Skeletal muscle satellite cell (primary cell): ENCODE measurements around the gene IRAK1BP1.
A peak's percentile ranks its signal among the peaks of the same experiment; 100 is the strongest.
"Not testable (repeated sequence)": the region's sequence is repeated elsewhere in the genome, so short reads cannot be mapped to it uniquely, and the experiment has no call there.

Experiments
- H3K27me3 ChIP-seq: 2 replicates; pipeline ENCODE4 v1.7.0; 2013; ENCODE audit warnings: low read length; ENCODE audit not compliant: control insufficient read depth, insufficient read depth
- H3K36me3 ChIP-seq: 2 replicates; pipeline ENCODE4 v1.7.0; 2013; ENCODE audit warnings: mild to moderate bottlenecking, control low read depth, low read length; ENCODE audit not compliant: insufficient read depth
- H3K4me1 ChIP-seq: 2 replicates; pipeline ENCODE4 v1.7.0; 2013; ENCODE audit warnings: low read length; ENCODE audit not compliant: control insufficient read depth, insufficient read depth
- H3K4me2 ChIP-seq: 2 replicates; pipeline ENCODE4 v1.7.0; 2013; ENCODE audit warnings: mild to moderate bottlenecking, low read length
- H3K4me3 ChIP-seq: 2 replicates; pipeline ENCODE4 v1.7.0; 2013; ENCODE audit warnings: low read length
- H3K9ac ChIP-seq: 2 replicates; pipeline ENCODE4 v1.7.0; 2013; ENCODE audit warnings: mild to moderate bottlenecking, low read depth, low read length, moderate library complexity
- H3K9me3 ChIP-seq: replicated peaks from 2 replicates; pipeline ENCODE4 v1.7.0; 2013; ENCODE audit warnings: mild to moderate bottlenecking, control low read depth, low read length

The IRAK1BP1 gene

GRCh38 chr6:78850621-78851020 is 16.7 kb upstream of the IRAK1BP1 start:
- H3K4me1 ChIP-seq = no peaks in the 10 kb centered on the region
- no peaks in the 10 kb centered on the region for H3K9me3 ChIP-seq
- no peaks in the 10 kb centered on the region for H3K36me3 ChIP-seq
- no peak overlapping the region for H3K4me3 ChIP-seq
- H3K27me3 ChIP-seq = no peaks in the 10 kb centered on the region
- no peak overlapping the region for H3K9ac ChIP-seq
- no peak overlapping the region for H3K4me2 ChIP-seq

GRCh38 chr6:78851156-78851555 is 16.2 kb upstream of the IRAK1BP1 start:
- no peaks in the 10 kb centered on the region for H3K27me3 ChIP-seq
- no peaks in the 10 kb centered on the region for H3K9me3 ChIP-seq
- no peak overlapping the region for H3K9ac ChIP-seq
- H3K4me2 ChIP-seq = no peak overlapping the region
- no peaks in the 10 kb centered on the region for H3K4me1 ChIP-seq
- no peaks in the 10 kb centered on the region for H3K36me3 ChIP-seq
- H3K4me3 ChIP-seq = no peak overlapping the region

- no peaks in the 10 kb centered on the region for H3K4me1 ChIP-seq
Measured at GRCh38 chr6:78854546-78854945, 12.8 kb upstream of the IRAK1BP1 start.

GRCh38 chr6:78858339-78858938 is 8.9 kb upstream of the IRAK1BP1 start:
- not testable (repeated sequence) for H3K36me3 ChIP-seq, H3K4me3 ChIP-seq, H3K4me1 ChIP-seq, H3K9me3 ChIP-seq, H3K4me2 ChIP-seq, H3K27me3 ChIP-seq, H3K9ac ChIP-seq

More at GRCh38 chr6:78854546-78854945, 12.8 kb upstream of the IRAK1BP1 start:
- Histone ChIP-seq H3K9ac (no peak overlapping the region), H3K4me2 (no peak overlapping the region), H3K27me3 (no peaks in the 10 kb centered on the region), H3K4me3 (no peak overlapping the region), H3K36me3 (no peaks in the 10 kb centered on the region), H3K9me3 (no peaks in the 10 kb centered on the region)

GRCh38 chr6:78861509-78861908 is 5.8 kb upstream of the IRAK1BP1 start:
- no peaks in the 10 kb centered on the region for H3K36me3 ChIP-seq
- H3K4me2 ChIP-seq = no peak overlapping the region
- H3K9me3 ChIP-seq = no peaks in the 10 kb centered on the region
- no peaks in the 10 kb centered on the region for H3K4me1 ChIP-seq
- H3K9ac ChIP-seq = no peak overlapping the region
- no peaks in the 10 kb centered on the region for H3K27me3 ChIP-seq
- H3K4me3 ChIP-seq = no peak overlapping the region

- Histone ChIP-seq H3K4me3 (no peak overlapping the region), H3K36me3 (no peaks in the 10 kb centered on the region), H3K27me3 (no peaks in the 10 kb centered on the region), H3K4me2 (no peak overlapping the region), H3K4me1 (no peaks in the 10 kb centered on the region), H3K9ac (no peak overlapping the region), H3K9me3 (no peaks in the 10 kb centered on the region)
Measured at GRCh38 chr6:78863576-78863975, 3.8 kb upstream of the IRAK1BP1 start.

GRCh38 chr6:78864957-78865356 is 2.4 kb upstream of the IRAK1BP1 start:
- H3K36me3 ChIP-seq = no peaks in the 10 kb centered on the region
- H3K4me3 ChIP-seq = no peak overlapping the region
- H3K9me3 ChIP-seq = no peaks in the 10 kb centered on the region
- H3K4me1 ChIP-seq = no peaks in the 10 kb centered on the region
- no peak overlapping the region for H3K4me2 ChIP-seq
- H3K27me3 ChIP-seq = no peaks in the 10 kb centered on the region
- H3K9ac ChIP-seq = no peak overlapping the region

GRCh38 chr6:78867020-78867369 is 356 bp upstream of the IRAK1BP1 start:
- H3K27me3 ChIP-seq = no peaks in the 10 kb centered on the region
- peak overlapping the region; percentile 94 for H3K4me3 ChIP-seq
- no peaks in the 10 kb centered on the region for H3K36me3 ChIP-seq
- peak overlapping the region; percentile 82 for H3K9ac ChIP-seq
- H3K4me2 ChIP-seq = peak overlapping the region; percentile 86
- no peaks in the 10 kb centered on the region for H3K4me1 ChIP-seq
- H3K9me3 ChIP-seq = no peaks in the 10 kb centered on the region

- H3K4me1 ChIP-seq = no peaks in the 10 kb centered on the region
- no peaks in the 10 kb centered on the region for H3K27me3 ChIP-seq
- H3K9ac ChIP-seq = peak overlapping the region; percentile 82
- no peaks in the 10 kb centered on the region for H3K9me3 ChIP-seq
- H3K4me2 ChIP-seq = peak overlapping the region; percentile 86
- H3K36me3 ChIP-seq = no peaks in the 10 kb centered on the region
- peak overlapping the region; percentile 94 for H3K4me3 ChIP-seq
Measured at GRCh38 chr6:78868116-78868515, 765 bp downstream of the IRAK1BP1 start.

GRCh38 chr6:78875505-78875904 is 8.2 kb downstream of the IRAK1BP1 start:
- Histone ChIP-seq H3K4me3 (no peak overlapping the region), H3K4me1 (no peaks in the 10 kb centered on the region), H3K36me3 (no peaks in the 10 kb centered on the region), H3K9me3 (no peaks in the 10 kb centered on the region), H3K9ac (no peak overlapping the region), H3K27me3 (no peaks in the 10 kb centered on the region), H3K4me2 (no peak overlapping the region)

- H3K9ac ChIP-seq = no peak overlapping the region
- H3K4me2 ChIP-seq = no peak overlapping the region
- no peaks in the 10 kb centered on the region for H3K36me3 ChIP-seq
- H3K4me3 ChIP-seq = no peak overlapping the region
- H3K27me3 ChIP-seq = no peaks in the 10 kb centered on the region
- no peaks in the 10 kb centered on the region for H3K9me3 ChIP-seq
- no peaks in the 10 kb centered on the region for H3K4me1 ChIP-seq
Measured at GRCh38 chr6:78883651-78884050, 16.3 kb downstream of the IRAK1BP1 start.

- not testable (repeated sequence) for H3K9ac ChIP-seq, H3K4me2 ChIP-seq, H3K4me1 ChIP-seq, H3K9me3 ChIP-seq, H3K27me3 ChIP-seq, H3K4me3 ChIP-seq, H3K36me3 ChIP-seq
Measured at GRCh38 chr6:78889901-78890300, 22.6 kb downstream of the IRAK1BP1 start.
